DOHH2 (cell line): ENCODE measurements around the gene SPON1.

Experiments used
- CTCF ChIP-seq: fragments of 200-600 bp; sonication (generic); IDR thresholded peaks from one replicate; pipeline ENCODE4 v1.5.1; 2014; ENCODE audit warnings: antibody characterized with exemption, mild to moderate bottlenecking, low read depth, low read length; ENCODE audit not compliant: poor library complexity, severe bottlenecking
- EZH2phosphoT487 ChIP-seq: fragments of 200-600 bp; sonication (generic); IDR thresholded peaks from 2 replicates; pipeline ENCODE4 v1.6.1; 2017; ENCODE audit warnings: borderline replicate concordance, mild to moderate bottlenecking, antibody characterized with exemption, low read length, moderate library complexity, mixed read lengths

- TF ChIP-seq CTCF (no peak), EZH2phosphoT487 (no peak)
Measured at GRCh38 chr11:14079797-14080196, 117.3 kb downstream of the SPON1 start.
